ENCODE data around the gene TC2N. TPM values are rescaled to one million over a fixed set of nuclear protein-coding genes. Genes with fewer than 3 reads are reported as not detected.

Gene TC2N
- total and polyA plus RNA-seq, 2 of the 4 experiments (the other 2 are of a cell fraction) = 0.03 to 0.18 TPM

GRCh38 chr14:91774140-91775096 lies 92.9 kb downstream of the TC2N start:
- 33% methylated on average over 1 of the region's 5 CpGs; no CpG with 5 or more reads in 1 of the 2 experiments for WGBS, 2 experiments (ENCODE audit: extremely low coverage in 2 of 2, insufficient read length in 1 of 2)
- TF ChIP-seq MAZ (IDR thresholded peaks at IDR 0.05; ENCODE audit: borderline replicate concordance, low read depth, low read length) (no peak), SMC3 (IDR thresholded peaks at IDR 0.05; ENCODE audit: low read depth, low read length) (no peak), ELK1 (IDR thresholded peaks at IDR 0.05; ENCODE audit: borderline replicate concordance, low read depth, low read length) (no peak), BHLHE40 (IDR thresholded peaks at IDR 0.05; ENCODE audit: low read depth, low read length) (no peak), RFX5 (IDR thresholded peaks at IDR 0.05; ENCODE audit: low read depth, low read length) (no peak), RAD21 (IDR thresholded peaks at IDR 0.05; ENCODE audit: low read length) (no peak), RCOR1 (IDR thresholded peaks at IDR 0.05; ENCODE audit: insufficient replicate concordance, low read length) (no peak), MAFK (IDR thresholded peaks at IDR 0.05; ENCODE audit: low read depth, low read length) (no peak), MXI1 (IDR thresholded peaks at IDR 0.05; ENCODE audit: borderline replicate concordance, low read depth, low read length) (no peak), CHD1 (IDR thresholded peaks at IDR 0.05; ENCODE audit: low read depth, low read length) (no peak), FOS (IDR thresholded peaks at IDR 0.05; ENCODE audit: low read depth, low read length) (no peak), CEBPB (IDR thresholded peaks at IDR 0.05; ENCODE audit: low read depth, low read length) (no peak)
- TF ChIP-seq, protein P1, sequence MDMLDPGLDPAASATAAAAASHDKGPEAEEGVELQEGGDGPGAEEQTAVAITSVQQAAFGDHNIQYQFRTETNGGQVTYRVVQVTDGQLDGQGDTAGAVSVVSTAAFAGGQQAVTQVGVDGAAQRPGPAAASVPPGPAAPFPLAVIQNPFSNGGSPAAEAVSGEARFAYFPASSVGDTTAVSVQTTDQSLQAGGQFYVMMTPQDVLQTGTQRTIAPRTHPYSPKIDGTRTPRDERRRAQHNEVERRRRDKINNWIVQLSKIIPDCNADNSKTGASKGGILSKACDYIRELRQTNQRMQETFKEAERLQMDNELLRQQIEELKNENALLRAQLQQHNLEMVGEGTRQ (IDR thresholded peaks at IDR 0.05; ENCODE audit: low read depth, low read length) = no peak
- TF ChIP-seq, protein P2, sequence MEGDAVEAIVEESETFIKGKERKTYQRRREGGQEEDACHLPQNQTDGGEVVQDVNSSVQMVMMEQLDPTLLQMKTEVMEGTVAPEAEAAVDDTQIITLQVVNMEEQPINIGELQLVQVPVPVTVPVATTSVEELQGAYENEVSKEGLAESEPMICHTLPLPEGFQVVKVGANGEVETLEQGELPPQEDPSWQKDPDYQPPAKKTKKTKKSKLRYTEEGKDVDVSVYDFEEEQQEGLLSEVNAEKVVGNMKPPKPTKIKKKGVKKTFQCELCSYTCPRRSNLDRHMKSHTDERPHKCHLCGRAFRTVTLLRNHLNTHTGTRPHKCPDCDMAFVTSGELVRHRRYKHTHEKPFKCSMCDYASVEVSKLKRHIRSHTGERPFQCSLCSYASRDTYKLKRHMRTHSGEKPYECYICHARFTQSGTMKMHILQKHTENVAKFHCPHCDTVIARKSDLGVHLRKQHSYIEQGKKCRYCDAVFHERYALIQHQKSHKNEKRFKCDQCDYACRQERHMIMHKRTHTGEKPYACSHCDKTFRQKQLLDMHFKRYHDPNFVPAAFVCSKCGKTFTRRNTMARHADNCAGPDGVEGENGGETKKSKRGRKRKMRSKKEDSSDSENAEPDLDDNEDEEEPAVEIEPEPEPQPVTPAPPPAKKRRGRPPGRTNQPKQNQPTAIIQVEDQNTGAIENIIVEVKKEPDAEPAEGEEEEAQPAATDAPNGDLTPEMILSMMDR (conservative IDR thresholded peaks at IDR 0.05; ENCODE audit: low read depth, low read length) = no peak

More at GRCh38 chr14:91774140-91775096, 92.9 kb downstream of the TC2N start:
- Histone ChIP-seq H2BK120ac (ENCODE audit: low read depth, low read length) (no peak overlapping the region), H4K91ac (ENCODE audit: insufficient read depth, low read depth, low read length) (no peak overlapping the region), H3K9ac (ENCODE audit: low read depth, low read length) (no peak overlapping the region), H4K20me1 (ENCODE audit: insufficient read depth, low read length) (no peaks in the 10 kb centered on the region), H3K18ac (ENCODE audit: low read depth, low read length) (no peak overlapping the region), H3K27ac (ENCODE audit: insufficient read depth, low read length) (no peak overlapping the region), H3K4me2 (ENCODE audit: low read depth, low read length) (no peak overlapping the region), H4K5ac (ENCODE audit: low read depth, low read length) (no peak overlapping the region), H3K23ac (ENCODE audit: low read depth, low read length) (no peak overlapping the region), H3K14ac (replicated peaks; ENCODE audit: low read depth, low read length) (no peak overlapping the region), H2AK5ac (ENCODE audit: low read depth, low read length) (no peak overlapping the region), H3K27me3 (ENCODE audit: control insufficient read depth, insufficient read depth, low read length) (no peaks in the 10 kb centered on the region), H3K9me3 (ENCODE audit: control insufficient read depth, insufficient read depth, low read length) (no peaks in the 10 kb centered on the region), H3K4ac (ENCODE audit: low read depth, low read length) (no peak overlapping the region), H4K8ac (ENCODE audit: low read depth in 2 of 2, low read length in 2 of 2) (no peak overlapping the region), H2AK9ac (replicated peaks; ENCODE audit: low read depth, low read length, poor library complexity) (no peak overlapping the region), H2BK15ac (ENCODE audit: low read depth, low read length) (no peak overlapping the region), H3K9me1 (ENCODE audit: insufficient read depth, low read length) (no peaks in the 10 kb centered on the region), H2BK20ac (ENCODE audit: low read depth, low read length) (no peak overlapping the region), H3K79me1 (ENCODE audit: low read depth in 1 of 2, low read length in 2 of 2) (no peaks in the 10 kb centered on the region), H3K4me1 (ENCODE audit: control insufficient read depth, insufficient read depth, low read length) (no peaks in the 10 kb centered on the region), H3K4me3 (ENCODE audit: insufficient read depth, low read depth, low read length) (no peak overlapping the region), H2BK5ac (ENCODE audit: low read depth, low read length, poor library complexity, severe bottlenecking) (no peak overlapping the region), H3K36me3 (ENCODE audit: control insufficient read depth, insufficient read depth, low read length) (no peaks in the 10 kb centered on the region), H2AFZ (replicated peaks; ENCODE audit: low read length, poor library complexity) (no peak overlapping the region), H3K56ac (ENCODE audit: extremely low read depth, insufficient read depth, low read length) (no peak overlapping the region)
- no TSS peak for BruUV-seq (replicated peaks)
- ATAC-seq (ENCODE audit: low read depth) (no peak), DNase-seq (no peak)
- intact Hi-C loops (cut with micrococcal nuclease) (no loop called here), dilution Hi-C loops (cut with HindIII; ENCODE audit: low sequenced_read_pairs, unreplicated experiment) (no loop called here), in situ Hi-C loops (cut with MboI; ENCODE audit: low sequenced_read_pairs) (no loop called here)
- ChIA-PET CTCF (no interaction called here), POLR2A (ENCODE audit: unreplicated experiment) (no interaction called here)
